AG20443 (cell line): ENCODE measurements around the gene CENPO.

Experiments
- DNase-seq: peaks from one replicate; pipeline ENCODE4 v3.0.0; 2012; ENCODE audit warnings: low spot score, mixed read lengths

The CENPO gene

GRCh38 chr2:24837996-24838513, 44.8 kb downstream of the CENPO start:
- DNase-seq: no peak

GRCh38 chr2:24838541-24838940, 45.3 kb downstream of the CENPO start:
- no peak for DNase-seq

GRCh38 chr2:24839729-24840128, 46.5 kb downstream of the CENPO start:
- no peak for DNase-seq

GRCh38 chr2:24840164-24840869, 47.1 kb downstream of the CENPO start:
- DNase-seq: no peak

- DNase-seq: no peak
Observed at GRCh38 chr2:24840962-24841945, 48.0 kb downstream of the CENPO start.

- no peak for DNase-seq
Observed at GRCh38 chr2:24842081-24843050, 49.1 kb downstream of the CENPO start.

- no peak for DNase-seq
Observed at GRCh38 chr2:24843330-24843860, 50.2 kb downstream of the CENPO start.

- no peak for DNase-seq
Observed at GRCh38 chr2:24844023-24844685, 50.9 kb downstream of the CENPO start.

GRCh38 chr2:24845691-24846090, 52.5 kb downstream of the CENPO start:
- no peak for DNase-seq

- DNase-seq: no peak
Observed at GRCh38 chr2:24850944-24851343, 57.7 kb downstream of the CENPO start.

- no peak for DNase-seq
Observed at GRCh38 chr2:24852026-24852425, 58.8 kb downstream of the CENPO start.

GRCh38 chr2:24852431-24853020, 59.3 kb downstream of the CENPO start:
- DNase-seq: no peak

- no peak for DNase-seq
Observed at GRCh38 chr2:24853046-24853445, 59.8 kb downstream of the CENPO start.

GRCh38 chr2:24853996-24854395, 60.8 kb downstream of the CENPO start:
- no peak for DNase-seq

- DNase-seq: no peak
Observed at GRCh38 chr2:24855022-24855622, 61.9 kb downstream of the CENPO start.

GRCh38 chr2:24855726-24856125, 62.5 kb downstream of the CENPO start:
- peak; percentile 78 for DNase-seq

- no peak for DNase-seq
Observed at GRCh38 chr2:24856791-24857211, 63.6 kb downstream of the CENPO start.

- DNase-seq: no peak
Observed at GRCh38 chr2:24857746-24858145, 64.5 kb downstream of the CENPO start.

- DNase-seq: no peak
Observed at GRCh38 chr2:24858996-24859395, 65.8 kb downstream of the CENPO start.
